T-cell (primary cell): ENCODE data around the gene SLC22A5. TPM values are rescaled to one million over a fixed set of nuclear protein-coding genes. Genes with fewer than 3 reads are reported as not detected.
A peak's percentile ranks its signal among the peaks of the same experiment; 100 is the strongest.

Experiments
- ATAC-seq, 4 experiments: fragments of 200-7000 bp in 3 of 4; fragments of 150-1000 bp in 1 of 4; cut with Tn5 transposase; replicated peaks in 1 of 4; 1 replicate in 3 of 4; 2 replicates in 1 of 4; pipeline ENCODE4 v1.10.0; 2021; ENCODE audit warnings: moderate library complexity in 3 of 4, mild to moderate bottlenecking in 2 of 4, moderate number of reproducible peaks in 1 of 4
- CTCF ChIA-PET, 2 donors: fragments of 300-600 bp; sonication (Branson Sonifier 250); formaldehyde crosslinking; loops; one replicate each; lab custom pipeline; 2022; ENCODE audit warnings: antibody characterized with exemption in 2 of 2; lab: Charles Lee
- POLR2A ChIA-PET, 2 donors: fragments of 300-600 bp; sonication (Branson Sonifier 250); formaldehyde crosslinking; loops; one replicate each; lab custom pipeline; 2022; ENCODE audit warnings: antibody characterized with exemption in 2 of 2; lab: Charles Lee
- DNase-seq, 35 experiments: peaks; one replicate each; pipeline versions ENCODE4 v3.0.0 to v3.0.0-alpha.2; 2013 to 2023
- H3K27ac ChIP-seq: one replicate; pipeline ENCODE4 v1.5.1; 2013; ENCODE audit warnings: low read length
- H3K27me3 ChIP-seq, 2 experiments: replicated peaks in 1 of 2; 1 replicate in 1 of 2; 2 replicates in 1 of 2; pipeline versions ENCODE4 v1.6.1 to v1.7.0; 2013; ENCODE audit warnings: low read length in 1 of 2, mixed read lengths in 1 of 2; ENCODE audit not compliant: control insufficient read depth in 2 of 2, insufficient read depth in 2 of 2; ENCODE audit errors: extremely low read depth in 1 of 2
- H3K36me3 ChIP-seq, 2 donors: 1 replicate in 1 of 2; 2 replicates in 1 of 2; pipeline versions ENCODE4 v1.6.1 to v1.7.0; 2013; ENCODE audit warnings: low read length in 1 of 2; ENCODE audit not compliant: control insufficient read depth in 2 of 2, insufficient read depth in 1 of 2; ENCODE audit errors: extremely low read depth in 1 of 2
- H3K4me1 ChIP-seq, 2 experiments: 1 replicate in 1 of 2; 2 replicates in 1 of 2; pipeline versions ENCODE4 v1.6.1 to v1.7.0; 2013; ENCODE audit warnings: low read length in 2 of 2, mixed read lengths in 1 of 2; ENCODE audit not compliant: insufficient read depth in 2 of 2, control insufficient read depth in 1 of 2; ENCODE audit errors: extremely low read depth in 1 of 2
- H3K4me3 ChIP-seq, 2 donors: 1 replicate in 1 of 2; 2 replicates in 1 of 2; pipeline versions ENCODE4 v1.5.1 to v1.7.0; 2013; ENCODE audit warnings: mild to moderate bottlenecking in 2 of 2, low read length in 1 of 2, moderate library complexity in 1 of 2; ENCODE audit not compliant: control insufficient read depth in 1 of 2; ENCODE audit errors: extremely low read depth in 1 of 2
- H3K9me3 ChIP-seq: 2 replicates; pipeline ENCODE4 v1.7.0; 2013
- H3K27ac Mint-ChIP-seq, 2 donors: one replicate each; pipeline ENCODE4 v1.8.0; 2020 to 2021; ENCODE audit warnings: mild to moderate bottlenecking in 2 of 2, mixed read lengths in 2 of 2
- H3K27me3 Mint-ChIP-seq, 2 donors: one replicate each; pipeline ENCODE4 v1.8.0; 2021 to 2022; ENCODE audit warnings: mixed read lengths in 2 of 2
- H3K36me3 Mint-ChIP-seq: one replicate; pipeline ENCODE4 v1.8.0; 2021; ENCODE audit warnings: mixed read lengths
- H3K4me1 Mint-ChIP-seq, 3 donors: one replicate each; pipeline ENCODE4 v1.8.0; 2020 to 2022; ENCODE audit warnings: mixed read lengths in 3 of 3, mild to moderate bottlenecking in 1 of 3
- H3K4me3 Mint-ChIP-seq, 3 donors: one replicate each; pipeline ENCODE4 v1.8.0; 2020 to 2022; ENCODE audit warnings: mild to moderate bottlenecking in 3 of 3, mixed read lengths in 3 of 3, moderate library complexity in 3 of 3
- H3K9me3 Mint-ChIP-seq, 3 donors: one replicate each; pipeline ENCODE4 v1.8.0; 2020 to 2022; ENCODE audit warnings: mixed read lengths in 3 of 3
- WGBS: methylation state at CpG from one replicate; pipeline ENCODE4 v1.1.5; 2013; ENCODE audit warnings: missing lambda C conversion rate; ENCODE audit not compliant: insufficient coverage; 5-methylcytosine and 5-hydroxymethylcytosine counted together
- total RNA-seq, 35 experiments: library from RNA in 6 of 35; stranded (reverse) in 6 of 35; fragments of 120-200 nt in 1 of 35; gene quantifications; one replicate each; pipeline versions ENCODE4 v1.2.1 to v1.2.4 and lab custom pipeline; 2013 to 2026

Gene SLC22A5
- total RNA-seq, 5 donors from 2014 or later (not counting 1 experiment from before 2014, with no cell fraction given), result 4.8 to 14.0 (median 7.6) TPM

GRCh38 chr5:132371603-132371994 is 2.1 kb downstream of the SLC22A5 start:
- DNase-seq (no peak), ATAC-seq (no peak)
- H3K4me1 Mint-ChIP-seq, result peaks cover 25 to 31% (median 29%) of the 10 kb centered on the region in 3 donors
- no peaks in the 10 kb centered on the region for H3K27me3 Mint-ChIP-seq
- WGBS, result 96% methylated on average over 4 of the region's 5 CpGs
- Histone ChIP-seq H3K27me3 (no peaks in the 10 kb centered on the region), H3K4me3 (no peak overlapping the region), H3K27ac (no peak overlapping the region), H3K4me1 (peaks cover 2 to 23% of the 10 kb centered on the region in 2 experiments), H3K36me3 (peaks cover 0 to 3% of the 10 kb centered on the region in 2 donors), H3K9me3 (no peaks in the 10 kb centered on the region)
- ChIA-PET POLR2A (no interaction called here), CTCF (interaction anchor here in 1 of 2 donors (0.7 kb wide), 1 partner anchor 164 kb away, joined by 3 read pairs; no protein-coding TSS in a partner anchor)
- no peaks in the 10 kb centered on the region for H3K9me3 Mint-ChIP-seq
- no peaks in the 10 kb centered on the region for H3K36me3 Mint-ChIP-seq
- peak overlapping the region; percentile 50 to 82 for H3K27ac Mint-ChIP-seq
- peak overlapping the region; percentile 78 to 83 (median 81) for H3K4me3 Mint-ChIP-seq

GRCh38 chr5:132372127-132372526 is 2.6 kb downstream of the SLC22A5 start:
- H3K36me3 Mint-ChIP-seq, result no peaks in the 10 kb centered on the region
- peaks cover 25 to 31% (median 29%) of the 10 kb centered on the region in 3 donors for H3K4me1 Mint-ChIP-seq
- H3K4me1 ChIP-seq, result peaks cover 2 to 23% of the 10 kb centered on the region in 2 experiments
- no peaks in the 10 kb centered on the region for H3K9me3 Mint-ChIP-seq
- H3K27me3 ChIP-seq, result no peaks in the 10 kb centered on the region
- ATAC-seq (no peak), DNase-seq (no peak)
- no peak overlapping the region for H3K4me3 Mint-ChIP-seq
- 60% methylated on average over 1 of the region's 2 CpGs for WGBS
- no peaks in the 10 kb centered on the region for H3K27me3 Mint-ChIP-seq
- H3K36me3 ChIP-seq, result peaks cover 0 to 3% of the 10 kb centered on the region in 2 donors
- ChIA-PET CTCF (interaction anchor here in 1 of 2 donors (0.7 kb wide), 1 partner anchor 163 kb away, joined by 3 read pairs; no protein-coding TSS in a partner anchor), POLR2A (no interaction called here)
- no peak overlapping the region for H3K4me3 ChIP-seq
- H3K27ac Mint-ChIP-seq, result no peak overlapping the region
- no peak overlapping the region for H3K27ac ChIP-seq
- no peaks in the 10 kb centered on the region for H3K9me3 ChIP-seq

- Histone ChIP-seq H3K9me3 (no peaks in the 10 kb centered on the region), H3K4me1 (peaks cover 2 to 23% of the 10 kb centered on the region in 2 experiments), H3K27me3 (no peaks in the 10 kb centered on the region), H3K36me3 (peaks cover 0 to 3% of the 10 kb centered on the region in 2 donors), H3K4me3 (no peak overlapping the region), H3K27ac (no peak overlapping the region)
- ATAC-seq, result no peak
- ChIA-PET CTCF (interaction anchor here in 1 of 2 donors (0.5 kb wide), 1 partner anchor 118 kb away, joined by 3 read pairs; the partner anchor contains the start of gene IRF1), POLR2A (interaction anchor here in 1 of 2 donors (0.5 kb wide), 1 partner anchor 35 kb away, joined by 3 read pairs; no protein-coding TSS in a partner anchor)
- Mint-ChIP-seq H3K9me3 (no peaks in the 10 kb centered on the region), H3K27ac (no peak overlapping the region), H3K4me1 (peaks cover 25 to 31% (median 29%) of the 10 kb centered on the region in 3 donors), H3K27me3 (no peaks in the 10 kb centered on the region), H3K36me3 (no peaks in the 10 kb centered on the region), H3K4me3 (no peak overlapping the region)
- no peak for DNase-seq
These were observed 3.0 kb downstream of the SLC22A5 start for GRCh38 chr5:132372542-132372941.

GRCh38 chr5:132375957-132376356 is 6.4 kb downstream of the SLC22A5 start:
- WGBS, result 89% methylated on average over 2 of the region's 3 CpGs
- CTCF ChIA-PET, result no interaction called here

GRCh38 chr5:132376694-132377641 is 7.5 kb downstream of the SLC22A5 start:
- Histone ChIP-seq H3K4me3 (no peak overlapping the region), H3K27me3 (no peaks in the 10 kb centered on the region), H3K9me3 (no peaks in the 10 kb centered on the region), H3K4me1 (peaks cover 0 to under 1% of the 10 kb centered on the region in 2 experiments), H3K36me3 (peaks cover 0 to 9% of the 10 kb centered on the region in 2 donors), H3K27ac (no peak overlapping the region)
- POLR2A ChIA-PET, result no interaction called here
- no peak for DNase-seq
- peaks cover 22% of the 10 kb centered on the region for H3K36me3 Mint-ChIP-seq
- H3K27me3 Mint-ChIP-seq, result no peaks in the 10 kb centered on the region
- ATAC-seq, result no peak
- H3K27ac Mint-ChIP-seq, result no peak overlapping the region
- 97% methylated on average over 10 of the region's 16 CpGs for WGBS
- CTCF ChIA-PET, result no interaction called here
- peaks cover 8 to 9% (median 8%) of the 10 kb centered on the region in 3 donors for H3K4me1 Mint-ChIP-seq
- no peaks in the 10 kb centered on the region for H3K9me3 Mint-ChIP-seq
- no peak overlapping the region for H3K4me3 Mint-ChIP-seq

More at GRCh38 chr5:132375957-132376356, 6.4 kb downstream of the SLC22A5 start:
- no peaks in the 10 kb centered on the region for H3K9me3 ChIP-seq
- H3K36me3 ChIP-seq, result peaks cover 3 to 9% of the 10 kb centered on the region in 2 donors
- no peaks in the 10 kb centered on the region for H3K9me3 Mint-ChIP-seq
- no peak overlapping the region for H3K27ac ChIP-seq
- H3K27me3 ChIP-seq, result no peaks in the 10 kb centered on the region
- H3K4me1 ChIP-seq, result peaks cover 0 to 9% of the 10 kb centered on the region in 2 experiments
- POLR2A ChIA-PET, result no interaction called here
- DNase-seq (no peak), ATAC-seq (no peak)
- H3K36me3 Mint-ChIP-seq, result peaks cover 22% of the 10 kb centered on the region
- H3K27me3 Mint-ChIP-seq, result no peaks in the 10 kb centered on the region
- no peak overlapping the region for H3K27ac Mint-ChIP-seq
- H3K4me3 ChIP-seq, result no peak overlapping the region
- H3K4me1 Mint-ChIP-seq, result peaks cover 18 to 19% (median 19%) of the 10 kb centered on the region in 3 donors
- no peak overlapping the region for H3K4me3 Mint-ChIP-seq

- H3K4me1 Mint-ChIP-seq, result peaks cover under 1% of the 10 kb centered on the region in 3 donors
- 82% methylated on average over 6 of the region's 7 CpGs for WGBS
- H3K27ac ChIP-seq, result no peak overlapping the region
- H3K9me3 Mint-ChIP-seq, result no peaks in the 10 kb centered on the region
- no peaks in the 10 kb centered on the region for H3K4me1 ChIP-seq
- ATAC-seq (no peak), DNase-seq (no peak)
- no peak overlapping the region for H3K4me3 Mint-ChIP-seq
- peaks cover 0 to 9% of the 10 kb centered on the region in 2 donors for H3K36me3 ChIP-seq
- H3K27me3 Mint-ChIP-seq, result no peaks in the 10 kb centered on the region
- H3K27me3 ChIP-seq, result no peaks in the 10 kb centered on the region
- CTCF ChIA-PET, result no interaction called here
- POLR2A ChIA-PET, result no interaction called here
- H3K4me3 ChIP-seq, result no peak overlapping the region
- H3K9me3 ChIP-seq, result no peaks in the 10 kb centered on the region
- H3K27ac Mint-ChIP-seq, result no peak overlapping the region
- H3K36me3 Mint-ChIP-seq, result peaks cover 22% of the 10 kb centered on the region
These were observed 8.2 kb downstream of the SLC22A5 start for GRCh38 chr5:132377738-132378137.
